HG02943 (cell line): ENCODE results near the gene CDIP1.

Source experiments
- ATAC-seq: cut with Tn5 transposase; IDR thresholded peaks from one replicate; pipeline ENCODE4 v1.9.1; 2021; ENCODE audit warnings: mild to moderate bottlenecking, low read depth, moderate library complexity; ENCODE audit not compliant: unreplicated experiment

CDIP1 gene

DNA sequence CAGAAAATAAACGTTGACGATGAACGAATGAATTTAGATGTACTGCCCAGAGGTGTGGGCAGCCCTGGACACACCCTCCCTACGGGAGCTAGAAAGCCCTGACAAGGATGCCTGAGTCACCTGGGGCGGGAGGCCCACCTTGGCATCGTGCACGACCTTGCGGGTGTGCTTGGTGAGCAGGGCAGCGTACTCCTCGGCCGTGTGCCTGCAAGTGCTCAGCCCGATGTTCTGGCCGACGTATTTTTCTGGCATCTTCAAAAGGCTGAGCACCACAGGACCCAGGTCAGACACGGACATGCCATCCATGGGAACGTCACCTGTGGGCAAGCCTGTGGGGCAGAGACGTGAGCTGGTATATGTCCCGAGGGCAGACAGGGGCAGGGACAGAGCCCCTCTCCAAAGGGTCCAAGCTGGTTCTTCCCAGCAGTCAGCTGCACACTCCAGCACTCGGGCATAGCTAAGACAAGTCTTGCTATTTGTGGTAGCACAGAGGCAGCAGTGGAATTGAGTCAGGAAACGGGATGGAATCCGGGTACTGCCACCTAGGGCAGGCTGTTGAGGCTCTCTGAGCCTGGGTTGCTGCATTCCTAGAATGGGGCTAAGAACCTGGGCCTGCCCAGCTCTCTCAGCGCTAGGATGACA lies 74.9 kb downstream of the CDIP1 start:
- no peak for ATAC-seq

DNA sequence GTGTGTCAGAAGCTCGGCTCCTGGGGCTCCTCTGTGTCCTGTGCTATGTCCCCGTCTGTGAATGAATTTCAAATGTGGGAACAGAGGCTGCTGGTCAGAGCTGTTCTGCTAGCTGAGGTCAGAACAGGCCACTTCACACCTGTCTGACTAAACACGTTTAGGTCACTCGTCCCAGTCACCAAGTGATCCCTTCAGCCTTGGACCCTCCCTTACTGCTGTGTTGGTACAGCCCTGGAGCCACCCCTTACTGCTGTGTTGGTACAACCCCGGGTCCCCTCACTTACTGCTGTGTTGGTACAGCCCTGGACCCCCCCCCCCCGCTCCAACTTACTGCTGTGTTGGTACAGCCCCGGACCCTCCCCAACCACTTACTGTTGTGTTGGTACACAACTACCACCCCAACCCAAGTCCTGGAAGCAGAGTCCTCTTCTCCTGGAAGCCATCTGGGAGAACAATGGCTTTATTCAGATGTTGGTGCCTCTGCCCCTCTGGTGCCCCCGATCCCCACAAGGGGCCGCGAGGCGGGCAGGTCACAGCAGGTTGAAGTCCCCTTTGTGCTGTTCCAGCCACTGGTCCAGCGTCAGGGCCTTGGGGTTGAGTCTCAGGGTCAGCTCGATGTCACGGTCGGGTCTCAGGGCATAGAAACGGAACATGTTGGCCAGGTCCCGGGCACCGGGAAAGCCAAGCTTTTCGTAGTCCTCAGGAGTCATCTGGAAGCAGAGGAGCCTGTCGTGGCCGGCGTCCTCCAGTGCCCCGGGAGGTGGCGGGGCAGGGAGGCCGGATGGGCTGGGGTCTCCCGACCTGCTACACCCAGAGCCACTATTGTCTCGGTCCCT lies 77.1 kb downstream of the CDIP1 start:
- no peak for ATAC-seq

DNA sequence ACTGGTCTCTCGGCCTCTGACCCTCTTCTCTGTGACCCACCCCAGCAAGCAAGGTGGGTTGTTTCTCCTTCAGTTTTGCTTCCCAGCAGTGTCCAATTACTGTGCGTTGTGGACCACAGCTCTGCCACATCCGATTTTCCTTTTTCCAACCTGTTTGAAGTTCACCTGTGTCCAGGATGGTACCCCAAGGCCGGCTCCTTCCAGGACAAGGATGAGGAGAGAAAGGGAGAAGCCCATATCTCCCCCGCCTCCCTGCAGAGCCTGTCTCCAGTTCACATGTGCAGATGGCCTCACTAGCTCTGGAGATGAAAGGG lies 77.7 kb downstream of the CDIP1 start:
- no peak for ATAC-seq
